GM23338 (cell line): ENCODE results near the gene MCAT. TPM values are rescaled to one million over a fixed set of nuclear protein-coding genes. Genes with fewer than 3 reads are reported as not detected.

Experiments
- ATAC-seq: fragments of 200-7000 bp; cut with Tn5 transposase; 3 replicates; pipeline ENCODE4 v1.9.1; 2020
- DNase-seq: peaks from one replicate; pipeline ENCODE4 v3.0.0-alpha.2; 2015; ENCODE audit warnings: low spot score
- H2AFZ ChIP-seq: fragments of 200-600 bp; sonication (generic); 2 replicates; pipeline ENCODE4 v1.8.0; 2016; ENCODE audit warnings: antibody characterized with exemption, mild to moderate bottlenecking, moderate library complexity
- H3F3A ChIP-seq: fragments of 200-600 bp; sonication (generic); replicated peaks from 2 replicates; pipeline ENCODE4 v1.8.0; 2017; ENCODE audit warnings: antibody characterized with exemption, mixed run types, low read depth
- H3K27ac ChIP-seq: fragments of 200-600 bp; sonication (generic); 2 replicates; pipeline ENCODE4 v1.6.1; 2016; ENCODE audit warnings: low read depth
- H3K27me3 ChIP-seq: fragments of 200-600 bp; sonication (generic); 2 replicates; pipeline ENCODE4 v1.8.0; 2016; ENCODE audit warnings: mild to moderate bottlenecking, mixed run types, moderate library complexity; ENCODE audit not compliant: insufficient read depth
- H3K36me3 ChIP-seq: fragments of 200-600 bp; sonication (generic); 2 replicates; pipeline ENCODE4 v1.8.0; 2016; ENCODE audit warnings: mild to moderate bottlenecking; ENCODE audit not compliant: insufficient read depth
- H3K4me1 ChIP-seq: fragments of 200-600 bp; sonication (generic); 2 replicates; pipeline ENCODE4 v1.8.0; 2016; ENCODE audit warnings: mild to moderate bottlenecking, moderate library complexity; ENCODE audit not compliant: insufficient read depth
- H3K4me2 ChIP-seq: fragments of 200-600 bp; sonication (generic); 2 replicates; pipeline ENCODE4 v1.7.1; 2017; ENCODE audit warnings: mixed run types
- H3K4me3 ChIP-seq: fragments of 200-600 bp; sonication (generic); 2 replicates; pipeline ENCODE4 v1.6.1; 2016; ENCODE audit warnings: mixed run types
- H3K79me2 ChIP-seq: fragments of 200-600 bp; sonication (generic); replicated peaks from 2 replicates; pipeline ENCODE4 v1.8.0; 2017; ENCODE audit warnings: mild to moderate bottlenecking; ENCODE audit not compliant: insufficient read depth
- H3K9me2 ChIP-seq: fragments of 200-600 bp; sonication (generic); 2 replicates; pipeline ENCODE4 v1.8.0; 2017; ENCODE audit not compliant: insufficient read depth
- H4K20me1 ChIP-seq: fragments of 200-600 bp; sonication (generic); replicated peaks from 2 replicates; pipeline ENCODE4 v1.8.0; 2017; ENCODE audit warnings: mild to moderate bottlenecking; ENCODE audit not compliant: insufficient read depth
- H3K27ac Mint-ChIP-seq: 2 replicates; pipeline ENCODE4 v1.8.0; 2020; ENCODE audit warnings: inconsistent platforms, mild to moderate bottlenecking, moderate library complexity, mixed read lengths
- H3K27me3 Mint-ChIP-seq: 3 replicates; pipeline ENCODE4 v1.8.0; 2022; ENCODE audit warnings: low read depth, mild to moderate bottlenecking, moderate library complexity, mixed read lengths, inconsistent platforms; ENCODE audit not compliant: insufficient read depth, poor library complexity
- H3K36me3 Mint-ChIP-seq: 3 replicates; pipeline ENCODE4 v1.8.0; 2021; ENCODE audit warnings: low read depth, mild to moderate bottlenecking, inconsistent platforms, moderate library complexity, mixed read lengths
- H3K4me1 Mint-ChIP-seq: 3 replicates; pipeline ENCODE4 v1.8.0; 2020; ENCODE audit warnings: mild to moderate bottlenecking, inconsistent platforms, mixed read lengths
- H3K4me3 Mint-ChIP-seq: 3 replicates; pipeline ENCODE4 v1.8.0; 2021; ENCODE audit warnings: moderate library complexity, mild to moderate bottlenecking, inconsistent platforms, mixed read lengths
- H3K9me3 Mint-ChIP-seq: 3 replicates; pipeline ENCODE4 v1.8.0; 2020; ENCODE audit warnings: moderate library complexity, mild to moderate bottlenecking, inconsistent platforms, mixed read lengths
- CREB1 ChIP-seq: fragments of 250-450 bp; sonication (Bioruptor Pico); IDR thresholded peaks from 2 replicates; pipeline ENCODE4 v1.5.0; 2020; ENCODE audit warnings: low read depth, mild to moderate bottlenecking, moderate library complexity
- CTCF ChIP-seq, 2 experiments: fragments of 200-600 bp in 1 of 2; sonication (generic) in 1 of 2; conservative IDR thresholded peaks; 2 replicates each; pipeline versions ENCODE4 v1.5.1 to v1.6.1; 2016 to 2017; ENCODE audit warnings: antibody characterized with exemption in 2 of 2, low read depth in 2 of 2, mild to moderate bottlenecking in 2 of 2, moderate library complexity in 1 of 2
- ETS1 ChIP-seq: IDR thresholded peaks from 2 replicates; pipeline ENCODE4 v1.6.1; 2016; ENCODE audit warnings: antibody characterized with exemption
- EZH2 ChIP-seq: fragments of 200-600 bp; sonication (generic); IDR thresholded peaks from one replicate; pipeline ENCODE4 v1.8.0; 2017; ENCODE audit warnings: antibody characterized with exemption, mild to moderate bottlenecking, low read depth; ENCODE audit not compliant: unreplicated experiment
- EZH2phosphoT487 ChIP-seq: fragments of 200-600 bp; sonication (generic); IDR thresholded peaks from one replicate; pipeline ENCODE4 v1.8.1; 2018; ENCODE audit warnings: antibody characterized with exemption; ENCODE audit not compliant: unreplicated experiment
- JUNB ChIP-seq: IDR thresholded peaks from one replicate; pipeline ENCODE4 v1.6.1; 2016; ENCODE audit warnings: antibody characterized with exemption; ENCODE audit not compliant: unreplicated experiment
- NANOG ChIP-seq: IDR thresholded peaks from 2 replicates; pipeline ENCODE4 v1.6.1; 2016; ENCODE audit warnings: antibody characterized with exemption, borderline replicate concordance
- POLR2AphosphoS5 ChIP-seq: IDR thresholded peaks from 2 replicates; pipeline ENCODE4 v1.6.1; 2016; ENCODE audit warnings: antibody characterized with exemption, low read depth
- REST ChIP-seq: IDR thresholded peaks from one replicate; pipeline ENCODE4 v1.6.1; 2018; ENCODE audit warnings: antibody characterized with exemption; ENCODE audit not compliant: unreplicated experiment
- STAT1 ChIP-seq: IDR thresholded peaks from one replicate; pipeline ENCODE4 v1.6.1; 2016; ENCODE audit warnings: antibody characterized with exemption; ENCODE audit not compliant: unreplicated experiment
- ZNF114 ChIP-seq: fragments of 250-450 bp; sonication (Bioruptor Pico); IDR thresholded peaks from 2 replicates; pipeline ENCODE4 v1.5.0; 2020; ENCODE audit warnings: mild to moderate bottlenecking, moderate library complexity
- ZNF331 ChIP-seq: fragments of 250-450 bp; sonication (Bioruptor Pico); IDR thresholded peaks from 2 replicates; pipeline ENCODE4 v1.5.0; 2020; ENCODE audit warnings: low read depth, mild to moderate bottlenecking, moderate library complexity
- ZNF462 ChIP-seq: fragments of 250-450 bp; sonication (Bioruptor Pico); IDR thresholded peaks from 2 replicates; pipeline ENCODE4 v1.5.0; 2020; ENCODE audit warnings: mild to moderate bottlenecking, moderate library complexity
- polyA plus RNA-seq: library from polyadenylated mRNA; unstranded; fragments of >200 nt; fragmentation: Nextera tagmentation; extraction: Ambion mirVana; gene quantifications from 2 replicates; pipeline ENCODE4 v1.2.1, GENCODE V29; 2016
- total RNA-seq: library from RNA; depleted of rRNA; stranded (reverse); fragments of >200 nt; shearing (Covaris generic); gene quantifications from 2 replicates; pipeline ENCODE4 v1.2.3, GENCODE V29; 2014

The MCAT gene
- total and polyA plus RNA-seq, 2 experiments from 2014 or later, result 9.7 to 16.9 TPM

- no peak overlapping the region for H3K27ac Mint-ChIP-seq
- peaks cover 11% of the 10 kb centered on the region for H3K36me3 Mint-ChIP-seq
- Histone ChIP-seq H3F3A (no peaks in the 10 kb centered on the region), H4K20me1 (no peaks in the 10 kb centered on the region), H3K79me2 (no peaks in the 10 kb centered on the region), H3K36me3 (no peaks in the 10 kb centered on the region; the same call in 1 of the 2 replicates), H3K4me3 (no peak overlapping the region), H3K27ac (no peak overlapping the region), H3K4me2 (no peak overlapping the region), H3K27me3 (no peaks in the 10 kb centered on the region), H3K9me2 (no peaks in the 10 kb centered on the region), H3K4me1 (no peaks in the 10 kb centered on the region), H2AFZ (no peak overlapping the region)
- TF ChIP-seq ZNF114 (CRISPR knock-in tag) (no peak), EZH2 (no peak), ZNF462 (CRISPR knock-in tag) (no peak), STAT1 (no peak), POLR2AphosphoS5 (no peak), ETS1 (no peak), CREB1 (CRISPR knock-in tag) (no peak), ZNF331 (CRISPR knock-in tag) (no peak), CTCF (conservative IDR thresholded peaks at IDR 0.05; ENCODE audit: low read depth in 2 of 2) (no peak), NANOG (no peak), JUNB (no peak), EZH2phosphoT487 (no peak), REST (no peak)
- peaks cover 23% of the 10 kb centered on the region for H3K9me3 Mint-ChIP-seq
- ATAC-seq (no peak), DNase-seq (no peak)
- peaks cover 4% of the 10 kb centered on the region for H3K27me3 Mint-ChIP-seq
- no peak overlapping the region for H3K4me3 Mint-ChIP-seq
- H3K4me1 Mint-ChIP-seq, result no peaks in the 10 kb centered on the region
Observed at GRCh38 chr22:43098356-43098755, 44.8 kb downstream of the MCAT start.
